ENCODE data around the gene RPS6KA2.

The RPS6KA2 gene

DNA sequence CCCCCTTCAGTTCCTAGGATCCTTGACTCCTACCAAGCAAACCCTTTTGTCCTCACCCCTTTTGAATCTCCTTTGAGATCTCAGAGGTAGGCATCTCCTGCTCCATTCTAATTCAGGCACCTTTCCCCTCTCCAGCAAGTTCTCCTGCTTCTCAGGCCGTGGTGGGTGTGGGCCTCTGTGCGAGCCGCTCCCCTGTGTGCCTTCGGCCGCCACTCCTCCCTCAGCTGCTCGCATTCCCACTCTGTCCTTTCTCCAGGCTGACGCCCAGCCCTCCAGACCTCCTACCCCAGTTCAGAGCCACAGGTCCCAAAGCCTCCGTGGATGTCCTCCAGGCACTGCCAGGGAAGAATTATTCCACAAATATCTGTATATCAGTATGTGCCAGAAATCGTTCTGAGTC is 19.7 kb upstream of the RPS6KA2 start:
- TF ChIP-seq, protein P1, sequence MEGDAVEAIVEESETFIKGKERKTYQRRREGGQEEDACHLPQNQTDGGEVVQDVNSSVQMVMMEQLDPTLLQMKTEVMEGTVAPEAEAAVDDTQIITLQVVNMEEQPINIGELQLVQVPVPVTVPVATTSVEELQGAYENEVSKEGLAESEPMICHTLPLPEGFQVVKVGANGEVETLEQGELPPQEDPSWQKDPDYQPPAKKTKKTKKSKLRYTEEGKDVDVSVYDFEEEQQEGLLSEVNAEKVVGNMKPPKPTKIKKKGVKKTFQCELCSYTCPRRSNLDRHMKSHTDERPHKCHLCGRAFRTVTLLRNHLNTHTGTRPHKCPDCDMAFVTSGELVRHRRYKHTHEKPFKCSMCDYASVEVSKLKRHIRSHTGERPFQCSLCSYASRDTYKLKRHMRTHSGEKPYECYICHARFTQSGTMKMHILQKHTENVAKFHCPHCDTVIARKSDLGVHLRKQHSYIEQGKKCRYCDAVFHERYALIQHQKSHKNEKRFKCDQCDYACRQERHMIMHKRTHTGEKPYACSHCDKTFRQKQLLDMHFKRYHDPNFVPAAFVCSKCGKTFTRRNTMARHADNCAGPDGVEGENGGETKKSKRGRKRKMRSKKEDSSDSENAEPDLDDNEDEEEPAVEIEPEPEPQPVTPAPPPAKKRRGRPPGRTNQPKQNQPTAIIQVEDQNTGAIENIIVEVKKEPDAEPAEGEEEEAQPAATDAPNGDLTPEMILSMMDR (IDR thresholded peaks at IDR 0.05): no peak

DNA sequence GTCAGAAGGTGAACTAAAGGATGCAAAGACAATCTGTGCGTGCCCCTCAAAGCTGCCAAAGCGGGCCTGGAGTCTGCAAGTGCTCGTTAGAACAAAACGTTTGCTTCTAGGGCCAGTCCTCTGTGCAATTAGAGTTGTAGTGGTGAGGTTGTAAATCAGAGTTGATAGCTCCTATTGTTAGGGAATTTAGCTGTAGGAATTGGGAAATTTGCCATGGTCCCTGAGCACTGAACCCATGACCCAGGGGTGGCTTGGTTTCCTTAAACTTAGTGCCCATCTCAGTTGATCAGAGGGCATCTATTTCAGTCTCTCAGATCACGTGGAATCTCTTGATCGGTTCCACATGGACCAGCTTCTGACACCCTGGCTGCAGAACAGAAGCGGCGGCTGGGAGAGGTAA is 18.8 kb upstream of the RPS6KA2 start:
- TF ChIP-seq, protein P1 (IDR thresholded peaks at IDR 0.05): no peak

DNA sequence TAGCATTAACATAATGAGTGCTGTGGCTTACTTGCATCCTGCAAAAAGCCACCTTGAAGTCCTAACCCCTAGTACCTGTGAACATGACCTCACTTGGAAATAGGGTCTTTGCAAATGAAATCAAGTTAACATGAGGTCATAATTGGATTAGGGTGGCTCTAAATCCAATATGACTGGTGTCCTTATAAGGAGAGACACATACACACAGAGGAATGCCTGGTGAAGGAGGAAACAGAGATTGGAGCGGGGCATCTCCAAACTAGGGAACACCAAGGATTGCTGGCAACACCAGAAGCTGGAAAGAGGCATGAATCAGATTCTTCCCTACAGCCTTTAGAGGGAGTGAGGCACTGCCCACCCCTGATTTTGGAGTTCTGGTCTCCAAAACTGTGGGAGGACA is 17.6 kb upstream of the RPS6KA2 start:
- TF ChIP-seq, protein P1 (IDR thresholded peaks at IDR 0.05): no peak

DNA sequence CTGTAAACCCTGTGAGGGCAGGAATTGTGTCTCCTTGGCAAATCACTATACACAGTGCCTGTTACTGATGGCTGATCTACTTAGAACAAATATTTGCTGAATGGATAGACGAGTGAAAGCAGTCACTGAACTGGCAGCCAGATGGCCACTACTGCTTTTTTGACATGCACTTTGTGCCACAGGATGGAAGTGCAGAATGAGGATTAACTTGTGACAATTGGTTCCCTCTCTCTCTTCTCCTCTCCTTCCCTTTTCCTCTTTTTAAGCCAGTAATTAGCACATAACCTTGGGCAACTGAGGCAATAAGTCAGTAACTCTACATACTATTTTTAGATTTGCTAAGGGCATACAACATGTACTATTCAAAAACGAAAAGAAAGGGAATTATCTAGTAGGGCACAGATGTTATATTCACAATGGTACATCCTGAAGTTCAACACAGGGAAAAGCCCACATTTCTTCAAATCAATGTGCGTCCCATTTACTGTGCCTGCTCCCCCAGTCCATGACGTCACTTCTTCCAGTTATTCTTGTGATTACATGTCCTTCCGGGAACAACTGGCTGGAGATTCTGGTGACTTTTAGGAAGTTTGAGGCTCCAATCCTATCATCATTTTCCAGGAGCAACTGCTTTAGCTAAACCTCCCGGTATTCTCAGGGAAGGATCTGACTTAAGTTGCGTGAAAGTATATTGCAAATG is 17.0 kb upstream of the RPS6KA2 start:
- TF ChIP-seq, protein P1 (IDR thresholded peaks at IDR 0.05): no peak

DNA sequence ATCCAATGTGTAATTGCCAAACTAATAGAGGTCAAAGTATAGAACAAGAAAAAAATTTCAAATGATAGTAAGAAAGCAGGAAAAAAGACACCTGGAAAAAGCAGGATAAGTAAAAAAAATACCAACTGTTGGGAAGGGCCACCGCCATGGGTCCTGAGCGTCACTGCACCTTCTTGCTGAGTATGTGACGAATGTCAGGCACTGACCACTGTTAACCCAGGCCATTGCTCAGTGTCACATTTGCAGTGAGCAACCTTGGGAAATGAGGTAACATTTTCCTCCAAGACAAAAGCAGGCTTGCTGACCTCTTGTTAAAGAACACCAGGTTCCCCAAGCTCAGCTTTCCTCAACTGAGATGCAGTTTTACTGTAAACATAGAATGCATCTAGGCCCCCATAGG is 15.6 kb upstream of the RPS6KA2 start:
- TF ChIP-seq, protein P1 (IDR thresholded peaks at IDR 0.05): no peak

DNA sequence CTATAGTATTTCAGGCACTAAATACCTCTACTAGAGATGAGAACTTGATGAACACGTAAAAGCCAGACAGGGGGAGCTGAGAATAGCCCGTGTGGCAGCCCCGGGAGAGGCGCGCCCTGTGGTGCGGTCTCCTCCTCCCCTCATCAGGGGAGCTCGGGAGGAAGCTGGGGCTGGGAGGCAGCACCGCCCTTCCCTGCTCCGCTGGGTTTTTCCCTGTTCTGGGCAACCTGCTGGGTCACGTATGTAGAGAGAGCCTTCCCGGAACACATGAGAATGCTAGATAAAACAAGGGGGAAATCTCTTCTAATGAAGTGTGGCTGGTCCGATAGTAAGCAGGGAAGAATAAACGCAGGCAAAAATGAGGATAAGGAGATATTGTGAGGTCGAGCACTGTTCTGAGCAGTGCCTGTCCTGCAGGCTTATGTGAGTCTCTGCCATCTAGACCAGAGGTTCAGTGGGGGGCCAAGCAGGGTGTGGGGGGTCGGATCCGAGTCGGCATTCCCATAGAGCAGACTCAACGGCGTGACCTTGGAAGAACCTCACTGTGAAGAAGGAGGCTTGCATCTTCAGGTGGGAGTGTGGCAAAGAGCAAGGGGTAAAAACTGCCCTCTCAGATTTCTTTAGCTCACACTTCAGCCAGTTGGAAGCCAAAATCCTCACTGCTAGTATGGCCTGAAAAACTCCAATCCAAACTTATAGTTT is 13.4 kb upstream of the RPS6KA2 start:
- TF ChIP-seq, protein P1 (IDR thresholded peaks at IDR 0.05): no peak

DNA sequence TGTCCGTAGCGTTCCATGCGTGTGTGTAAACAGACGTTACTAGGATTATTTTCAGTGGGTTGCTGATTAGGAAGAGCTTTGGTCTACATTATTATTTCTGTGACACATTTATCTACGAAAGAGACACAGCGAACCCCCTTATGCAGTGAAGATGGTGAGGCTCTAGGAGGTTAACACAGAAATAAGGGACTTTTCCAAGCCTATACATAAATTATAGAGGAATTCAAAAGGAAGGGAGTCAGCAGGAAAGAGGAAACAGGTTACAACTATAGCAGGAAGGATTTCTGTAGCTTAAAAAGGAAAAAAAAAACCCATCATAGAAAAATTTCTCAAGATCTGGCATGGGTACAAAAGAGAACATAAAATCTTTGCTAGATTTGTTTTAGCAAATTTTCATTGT is 12.9 kb upstream of the RPS6KA2 start:
- TF ChIP-seq, protein P1 (IDR thresholded peaks at IDR 0.05): no peak

Measured in LNCAP (cell line).